ENCODE results near the gene GABRG3. TPM values are rescaled to one million over a fixed set of nuclear protein-coding genes. Genes with fewer than 3 reads are reported as not detected.

The GABRG3 gene
- total RNA-seq, 1 experiment from 2014 or later, result not detected

DNA sequence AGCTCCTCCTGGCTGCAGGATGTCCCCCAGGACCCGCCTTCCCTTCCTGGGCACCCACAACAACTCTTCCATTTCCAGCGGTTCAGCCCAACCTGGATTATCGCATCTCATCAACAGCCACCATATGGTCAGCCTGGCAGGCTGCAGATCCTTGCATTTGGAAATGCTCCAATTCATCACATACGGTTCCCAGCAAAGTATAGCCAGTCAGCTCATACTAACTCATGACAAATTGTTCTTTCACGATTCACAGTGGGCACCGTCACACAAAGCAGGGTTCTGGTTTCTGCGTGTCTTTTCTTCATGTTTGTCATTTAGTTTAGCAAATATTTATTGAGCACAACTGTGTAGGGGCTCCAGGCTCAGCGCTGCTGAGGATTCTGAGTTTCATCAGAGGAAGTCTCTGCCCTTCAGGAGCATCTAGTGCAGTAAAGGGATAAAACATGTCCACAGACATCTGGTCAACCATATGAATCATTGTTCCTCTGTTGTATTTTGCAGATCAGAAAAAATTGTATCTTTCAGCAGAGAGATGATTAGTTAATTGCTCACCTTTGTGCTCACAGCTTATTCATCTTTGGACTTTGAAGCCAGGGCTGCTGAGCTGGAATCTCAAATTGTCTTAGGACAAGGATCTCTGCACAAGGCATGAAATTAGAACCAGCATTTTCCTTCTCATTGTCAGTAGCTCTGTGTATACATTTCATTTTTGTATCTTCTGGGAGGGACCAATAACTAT is 125.1 kb downstream of the GABRG3 start:
- DNase-seq (ENCODE audit: low read depth), result peak; percentile 5

DNA sequence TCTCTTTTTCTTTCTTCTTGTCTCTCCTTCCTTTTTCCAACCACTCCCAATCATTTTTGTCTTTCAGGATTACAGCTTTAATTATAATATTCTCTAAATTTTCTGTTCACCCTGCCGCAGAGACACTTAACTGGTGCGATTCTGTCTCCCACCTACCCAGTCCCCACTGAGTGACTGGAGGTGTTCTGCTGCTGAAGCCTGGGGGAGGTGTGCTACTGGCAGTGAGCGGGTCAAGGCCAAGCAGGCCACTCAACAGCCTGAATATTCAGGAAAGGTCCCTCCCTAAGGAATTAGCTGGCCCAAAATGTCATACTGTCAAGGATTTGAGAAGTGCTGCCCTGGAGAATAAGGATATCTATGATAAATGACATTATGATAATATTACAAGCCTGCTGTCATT is 126.5 kb downstream of the GABRG3 start:
- no peak for DNase-seq (ENCODE audit: low read depth)

DNA sequence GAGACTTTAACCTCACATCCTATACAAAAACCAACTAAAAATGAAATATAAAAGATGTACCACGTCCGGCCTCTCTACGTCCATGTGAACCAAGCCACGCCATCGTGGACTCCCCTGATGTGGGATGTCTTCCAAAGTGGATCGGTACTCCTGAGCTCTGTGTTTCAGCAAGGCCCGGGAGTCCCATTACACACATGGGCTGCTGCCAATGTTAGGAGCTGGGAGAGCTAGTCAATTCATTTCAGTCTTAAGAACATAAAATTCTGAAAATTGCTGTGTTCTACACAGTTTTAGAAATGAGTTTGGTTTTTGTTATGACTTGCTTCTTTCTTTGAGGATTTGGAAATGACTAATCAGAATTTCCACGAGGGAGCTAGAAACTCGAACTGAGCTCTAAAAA is 131.0 kb downstream of the GABRG3 start:
- no peak for DNase-seq (ENCODE audit: low read depth)

DNA sequence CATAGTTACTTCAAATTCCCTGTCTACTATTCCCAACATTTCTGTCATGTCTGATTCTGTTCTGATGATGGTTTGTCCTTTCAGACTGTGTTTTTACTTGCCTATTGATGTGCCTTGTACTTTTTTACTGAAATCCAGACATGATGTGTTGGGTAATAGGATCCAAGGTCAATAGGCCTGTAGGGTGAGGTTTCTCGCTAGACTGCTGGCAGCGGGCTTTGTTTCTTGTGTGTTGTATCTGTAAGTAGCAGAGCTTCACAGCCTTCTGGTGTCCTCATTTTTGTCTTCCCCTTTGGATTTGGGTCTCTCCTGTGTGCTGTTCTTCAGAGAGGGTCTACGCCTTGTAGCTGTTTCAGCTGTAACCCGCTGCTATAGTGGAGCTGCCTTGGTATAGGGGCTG is 140.3 kb downstream of the GABRG3 start:
- DNase-seq (ENCODE audit: low read depth), result no peak

DNA sequence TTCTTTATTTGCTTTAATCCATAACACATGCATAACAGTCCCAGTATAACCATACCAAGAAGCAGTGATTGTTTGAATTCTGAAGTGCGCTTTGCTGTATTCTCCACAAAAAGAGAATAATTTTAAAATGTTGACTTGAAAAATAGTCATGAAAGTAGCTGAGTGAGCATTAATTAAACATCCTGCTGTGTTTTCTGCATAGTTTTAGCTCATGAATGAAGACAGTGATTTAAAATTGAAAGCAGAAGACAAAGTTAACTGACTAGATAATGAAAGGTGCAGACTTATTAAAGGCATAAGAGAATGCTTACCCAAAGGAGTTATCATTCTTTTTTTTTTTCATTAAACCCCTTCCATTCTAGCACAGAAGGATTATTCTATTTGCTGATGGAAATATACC is 143.5 kb downstream of the GABRG3 start:
- no peak for DNase-seq (ENCODE audit: low read depth)

DNA sequence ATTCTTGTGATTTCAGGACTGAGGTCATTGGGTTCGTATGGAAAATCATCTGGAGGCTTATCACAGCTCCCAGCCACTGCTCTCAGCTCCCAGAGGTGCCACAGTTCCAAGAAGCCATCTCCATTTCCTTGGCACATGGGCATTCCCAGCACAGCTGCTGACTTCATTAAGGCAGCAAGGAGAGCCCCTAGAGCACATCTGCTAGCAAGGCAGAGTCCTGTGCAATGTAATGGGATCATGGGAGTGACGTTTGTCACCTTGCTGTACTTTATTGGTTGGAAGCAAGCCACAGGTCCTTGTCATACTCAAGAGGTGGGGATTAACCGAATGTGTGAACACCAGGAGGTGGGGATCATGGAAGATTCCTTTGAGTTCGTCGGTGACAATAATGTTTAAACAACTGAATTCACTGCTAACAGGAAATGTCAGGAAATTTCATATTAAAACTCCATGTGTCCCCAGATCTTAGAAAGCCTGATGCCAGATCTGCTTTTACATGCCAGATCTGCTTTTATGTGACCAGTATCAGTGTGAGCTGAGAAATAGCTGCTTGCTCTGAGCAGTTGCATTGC is 148.8 kb downstream of the GABRG3 start:
- DNase-seq (ENCODE audit: low read depth), result no peak

DNA sequence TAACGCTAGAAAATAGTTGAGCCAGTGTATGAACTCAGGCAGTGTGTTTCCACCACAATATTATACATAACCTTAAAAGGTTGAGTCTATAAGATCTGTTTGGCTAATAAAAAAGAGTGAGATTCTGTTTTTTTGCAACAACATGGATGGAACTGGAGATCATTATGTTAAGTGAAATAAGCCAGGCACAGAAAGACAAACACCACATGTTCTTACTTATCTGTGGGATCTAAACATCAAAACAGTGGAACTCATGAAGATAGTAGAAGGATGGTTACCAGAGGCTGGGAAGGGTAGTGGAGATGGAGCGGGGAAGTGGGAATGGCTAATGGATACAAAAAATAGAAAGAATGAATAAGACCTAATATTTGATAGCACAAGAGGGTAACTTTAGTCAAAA is 150.7 kb downstream of the GABRG3 start:
- no peak for DNase-seq (ENCODE audit: low read depth)

DNA sequence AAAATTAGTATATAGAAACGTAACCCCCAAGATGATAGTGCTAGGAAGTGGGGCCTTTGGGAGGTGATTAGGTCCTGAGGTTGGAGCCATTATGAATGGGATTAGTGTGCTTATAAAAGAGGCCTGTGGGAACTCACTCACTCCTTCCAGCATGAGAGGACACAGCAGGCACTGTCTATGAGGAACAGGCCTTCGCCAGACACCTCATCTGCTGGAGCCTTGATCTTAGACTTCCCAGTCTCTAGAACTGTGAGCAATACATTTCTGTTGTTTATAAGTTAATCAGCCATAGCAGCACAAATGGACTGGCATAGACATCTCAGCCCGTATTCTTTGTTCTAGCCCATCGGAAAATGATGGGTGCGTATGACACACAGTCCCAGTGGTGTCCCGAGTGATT is 152.3 kb downstream of the GABRG3 start:
- DNase-seq (ENCODE audit: low read depth), result no peak

DNA sequence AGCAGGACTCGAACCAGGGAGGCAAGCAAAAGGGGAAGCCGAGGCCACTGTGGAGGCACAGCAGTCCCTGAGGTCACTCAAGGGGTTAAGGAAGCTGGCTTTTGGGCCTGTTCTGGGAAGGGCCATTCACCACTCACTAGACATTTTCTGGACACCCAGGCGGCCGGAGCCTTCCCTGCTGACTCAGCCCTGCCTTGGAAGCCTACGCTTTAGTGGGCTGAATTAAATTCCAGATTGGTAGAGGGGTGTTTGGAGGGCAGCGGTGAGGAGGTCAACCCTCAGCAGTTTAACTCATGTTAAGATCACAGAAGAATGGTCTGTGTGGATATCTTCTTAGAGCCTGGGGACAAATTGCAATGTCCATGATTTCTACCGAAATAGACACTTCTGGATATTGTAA is 152.8 kb downstream of the GABRG3 start:
- DNase-seq (ENCODE audit: low read depth), result peak; percentile 3

DNA sequence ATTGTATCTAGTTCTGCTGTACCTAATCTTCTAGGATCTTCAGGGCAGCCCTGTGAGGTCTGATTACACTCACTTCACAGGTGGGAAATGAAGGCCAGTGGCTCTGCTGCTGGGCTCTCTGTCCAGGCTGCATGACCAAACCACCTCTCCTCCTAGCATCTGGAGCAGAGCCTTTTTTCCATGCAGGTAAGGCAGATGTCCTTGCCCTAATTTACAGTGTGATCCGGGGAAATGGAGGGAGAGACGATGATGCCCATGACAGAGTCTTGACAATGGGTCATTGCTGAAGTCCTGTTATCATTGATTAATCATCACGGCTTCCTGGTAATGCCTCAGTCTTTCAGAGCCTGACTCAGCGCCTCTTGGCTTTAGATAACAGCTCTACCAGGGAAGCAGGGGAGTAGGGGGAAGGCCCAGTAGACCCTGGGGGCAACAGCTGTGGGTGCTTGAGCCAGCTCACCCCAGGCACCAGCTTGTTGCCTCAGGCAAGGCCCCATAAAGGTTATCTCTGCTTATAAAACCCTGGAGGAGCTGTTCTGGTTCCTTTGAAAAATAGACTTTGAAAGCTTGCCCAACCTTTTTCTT is 153.4 kb downstream of the GABRG3 start:
- peak; percentile 6 for DNase-seq (ENCODE audit: low read depth)

DNA sequence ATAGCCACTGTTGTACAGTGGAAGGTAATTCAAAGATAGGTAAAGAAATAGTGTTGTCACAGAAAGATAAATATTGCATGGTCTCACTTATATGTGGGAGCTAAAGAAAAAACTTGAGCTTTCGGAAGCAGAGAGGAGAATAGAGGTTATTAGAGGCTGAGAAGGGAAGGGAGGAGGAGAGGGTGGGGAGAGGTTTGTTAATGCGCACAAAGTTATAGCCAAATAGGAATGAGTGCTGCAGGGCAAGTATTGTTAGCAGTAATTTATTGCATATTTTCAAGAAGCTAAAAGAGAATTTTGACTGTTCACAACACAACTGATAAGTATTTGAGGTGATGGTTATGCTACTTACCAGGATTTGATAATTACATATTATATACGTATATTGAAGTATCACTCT is 154.2 kb downstream of the GABRG3 start:
- DNase-seq (ENCODE audit: low read depth), result no peak

DNA sequence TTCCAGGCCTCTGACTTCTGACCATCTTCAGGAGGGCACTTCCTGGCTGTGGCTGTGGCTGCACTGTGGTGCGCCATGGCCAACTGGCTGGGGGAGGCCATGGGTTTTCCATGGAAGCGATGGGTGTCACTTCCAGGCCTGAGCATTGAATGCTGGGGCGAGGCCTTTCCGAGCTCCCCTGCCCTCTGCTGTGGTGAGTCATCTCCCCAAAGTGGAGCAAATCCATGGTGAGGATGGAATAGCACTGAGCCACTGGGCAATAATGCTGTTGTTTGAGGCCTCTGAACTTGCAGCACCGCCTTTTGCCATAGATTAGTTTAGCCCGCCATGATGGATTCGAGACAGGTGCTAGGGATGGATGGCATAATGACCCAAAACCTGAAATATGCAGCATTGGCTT is 155.5 kb downstream of the GABRG3 start:
- DNase-seq (ENCODE audit: low read depth), result no peak

DNA sequence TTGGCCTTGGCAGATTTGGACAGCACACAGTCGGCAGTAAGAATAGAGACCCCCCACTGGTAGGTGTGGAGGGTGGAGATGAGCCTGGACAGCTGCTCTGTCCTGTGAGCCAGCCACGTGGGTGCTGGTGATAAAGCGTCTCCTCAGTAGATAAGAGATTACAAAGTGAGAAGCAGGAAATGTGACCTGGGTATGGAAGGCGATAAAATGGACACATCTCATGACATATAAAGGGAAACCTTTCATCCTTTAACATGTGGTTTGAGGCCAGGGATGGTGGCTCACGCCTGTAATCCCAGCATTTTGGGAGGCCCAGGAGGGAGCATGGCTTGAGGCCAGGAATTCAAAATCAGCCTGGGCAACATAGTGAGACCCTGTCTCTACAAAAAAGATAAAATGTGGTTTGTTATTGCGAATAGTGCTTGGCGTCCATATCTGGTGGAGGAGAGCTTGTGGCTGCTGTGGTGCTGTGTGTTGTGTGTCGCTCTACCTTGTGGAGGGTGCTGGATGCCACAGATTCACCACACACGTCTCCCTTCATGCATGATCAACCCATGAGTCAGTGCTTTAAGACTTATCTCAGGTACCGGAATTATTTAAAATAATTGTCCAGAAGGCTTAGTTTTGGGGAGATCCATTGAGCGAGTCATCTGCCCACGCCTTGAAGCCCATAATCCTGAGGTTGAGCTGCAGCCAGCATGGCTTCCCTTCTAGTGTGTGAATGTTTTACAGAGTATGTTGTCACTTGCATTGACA is 157.0 kb downstream of the GABRG3 start:
- no peak for DNase-seq (ENCODE audit: low read depth)

DNA sequence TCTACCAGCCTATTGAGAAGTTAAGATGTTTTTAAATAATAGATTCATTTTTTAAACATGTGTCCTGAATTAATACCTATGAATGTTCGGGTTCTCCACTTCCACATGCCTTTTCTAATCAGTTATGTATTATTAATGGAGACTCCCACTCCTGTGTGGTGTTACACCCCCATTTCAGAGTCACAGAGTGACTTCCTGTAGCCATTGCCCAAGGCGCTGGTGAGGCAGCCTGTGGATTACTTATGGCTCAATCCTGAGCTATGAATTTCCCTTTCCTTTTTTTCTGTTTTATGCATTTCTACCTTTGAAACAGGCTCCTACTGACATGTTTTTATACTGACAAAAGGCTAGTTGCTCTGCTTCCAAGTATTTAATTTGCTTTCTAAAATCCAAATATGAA is 162.3 kb downstream of the GABRG3 start:
- no peak for DNase-seq (ENCODE audit: low read depth)

DNA sequence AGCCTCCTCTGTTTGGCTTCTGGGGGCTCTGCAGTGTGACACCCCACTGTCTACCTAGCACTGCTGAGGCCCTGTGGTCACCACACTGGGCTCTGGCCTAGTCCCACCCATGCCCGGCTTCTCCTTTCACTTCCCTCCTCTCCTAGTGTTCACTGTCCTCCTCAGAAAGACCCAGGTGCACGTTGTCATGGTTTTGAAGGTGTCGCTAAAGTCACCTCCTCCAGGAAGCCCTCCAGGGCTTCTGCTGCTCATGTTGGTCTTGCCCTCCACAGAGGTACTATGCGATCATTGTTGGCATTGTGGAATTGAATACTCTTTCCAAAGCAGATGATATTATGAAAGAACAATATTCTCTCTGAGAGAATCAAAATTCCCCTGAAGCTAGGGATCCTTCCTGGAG is 163.5 kb downstream of the GABRG3 start:
- DNase-seq (ENCODE audit: low read depth), result no peak

DNA sequence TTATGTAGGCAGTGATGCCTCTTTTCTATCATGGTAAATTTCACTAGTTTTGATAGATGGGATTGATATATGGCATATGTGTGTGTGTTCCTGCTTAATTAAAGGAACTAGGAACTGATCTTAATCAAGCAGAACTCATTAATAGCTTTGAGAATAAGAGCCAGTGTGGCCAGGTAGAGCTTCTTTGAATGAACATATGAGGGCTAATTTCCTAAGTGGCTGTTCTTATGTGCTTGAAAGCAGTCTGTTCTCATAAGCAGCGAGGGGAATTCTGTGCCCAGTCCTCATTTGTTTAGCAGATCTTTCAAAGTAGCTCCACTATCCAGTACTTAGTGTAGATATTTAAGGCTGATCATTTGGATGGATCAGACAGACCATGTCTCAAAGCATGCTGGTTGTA is 164.2 kb downstream of the GABRG3 start:
- DNase-seq (ENCODE audit: low read depth), result no peak

DNA sequence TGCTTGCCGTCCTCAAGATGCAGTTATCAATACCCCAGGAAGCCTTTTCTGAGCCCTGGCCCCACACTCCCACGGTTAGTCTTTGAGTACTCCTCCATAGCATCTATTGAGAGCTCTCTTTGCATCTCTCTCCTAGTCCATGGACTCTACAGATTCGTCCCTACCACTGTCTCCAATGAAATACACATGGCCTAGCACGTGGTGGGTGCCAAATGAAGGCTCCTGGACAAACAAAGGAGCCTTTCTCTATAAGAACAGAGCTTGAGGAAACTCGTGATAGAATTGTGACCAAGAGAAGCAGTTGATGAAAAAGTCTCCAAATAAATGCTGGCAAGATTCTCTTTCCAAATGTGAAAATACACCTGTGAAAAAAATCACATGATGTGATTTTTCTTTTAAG is 166.1 kb downstream of the GABRG3 start:
- no peak for DNase-seq (ENCODE audit: low read depth)

DNA sequence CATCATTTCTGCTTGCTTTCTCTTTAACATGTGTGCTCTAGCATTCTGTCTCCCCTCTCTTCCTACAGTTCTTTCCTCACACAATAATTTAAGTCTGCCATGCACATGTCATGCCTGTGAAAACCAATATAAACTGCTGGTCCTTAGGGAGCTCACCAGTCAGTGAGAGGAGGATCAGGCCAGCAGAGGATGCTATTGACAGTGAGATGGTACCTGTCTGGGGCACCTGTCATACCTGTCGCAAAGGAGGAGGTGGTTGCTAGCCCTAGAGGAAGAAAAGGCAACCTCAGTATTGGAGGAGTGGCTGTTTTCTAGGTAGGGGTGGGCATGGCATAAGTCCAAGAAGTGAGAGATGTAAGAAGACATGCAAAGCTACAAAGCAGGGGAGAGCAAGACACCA is 194.6 kb downstream of the GABRG3 start:
- DNase-seq (ENCODE audit: low read depth), result no peak

DNA sequence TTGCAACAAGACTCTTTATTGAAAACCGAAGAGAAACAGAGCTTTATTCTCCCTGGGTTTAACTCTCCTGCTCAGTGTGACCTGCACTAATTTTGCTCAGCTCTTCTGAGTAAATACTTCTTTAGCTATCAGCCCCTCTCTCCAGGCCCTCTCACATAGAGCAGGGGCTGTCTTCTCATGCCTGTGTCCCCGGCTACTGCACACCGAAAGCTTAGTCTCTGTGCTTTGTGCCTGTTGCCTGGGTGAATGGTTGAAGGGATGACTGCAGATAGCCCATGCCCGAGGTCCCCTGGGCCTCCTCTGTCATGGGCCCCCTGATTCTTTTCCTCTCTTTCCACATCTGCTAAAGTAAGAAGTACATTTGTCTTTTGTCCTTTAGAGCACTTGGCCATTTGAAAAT is 195.9 kb downstream of the GABRG3 start:
- DNase-seq (ENCODE audit: low read depth), result no peak

DNA sequence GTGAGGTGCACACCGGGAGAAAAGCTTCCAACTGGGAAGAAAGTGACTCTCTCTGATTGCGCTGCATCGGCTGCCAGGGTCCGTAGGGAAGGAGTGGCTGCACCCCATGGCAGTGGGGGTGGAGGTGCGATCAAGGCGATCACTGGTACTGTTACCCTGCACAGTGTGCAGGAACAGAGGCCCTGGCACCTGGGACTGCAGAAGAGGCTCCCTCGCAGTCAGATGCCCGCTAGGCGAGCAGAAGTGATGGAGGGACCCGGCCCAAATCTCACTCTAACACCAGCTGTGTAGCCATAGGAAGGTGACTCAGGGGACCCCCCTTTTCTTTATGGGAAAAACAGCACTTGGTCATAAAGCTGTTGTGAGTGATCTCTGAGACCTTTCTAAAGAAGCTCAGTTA is 196.8 kb downstream of the GABRG3 start:
- DNase-seq (ENCODE audit: low read depth), result no peak

DNA sequence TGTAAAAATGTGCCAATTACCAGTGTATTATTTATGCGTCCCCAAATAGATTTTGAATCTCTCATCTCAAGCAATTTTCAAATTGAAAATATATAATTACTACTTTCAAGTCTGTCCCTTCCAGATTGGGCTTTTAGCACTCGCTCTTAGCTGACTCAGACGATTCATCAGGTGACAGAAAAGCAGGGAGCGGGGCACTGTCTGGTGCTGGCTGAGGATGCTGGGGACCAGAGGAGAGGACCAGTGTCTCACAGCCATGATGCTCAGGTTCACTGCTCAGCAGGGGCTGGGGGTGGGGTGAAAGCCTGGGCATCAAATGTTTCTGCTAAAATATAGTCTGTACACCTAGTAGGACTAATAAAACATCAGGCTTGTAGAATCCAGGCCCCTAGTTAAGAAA is 199.9 kb downstream of the GABRG3 start:
- DNase-seq (ENCODE audit: low read depth), result no peak

DNA sequence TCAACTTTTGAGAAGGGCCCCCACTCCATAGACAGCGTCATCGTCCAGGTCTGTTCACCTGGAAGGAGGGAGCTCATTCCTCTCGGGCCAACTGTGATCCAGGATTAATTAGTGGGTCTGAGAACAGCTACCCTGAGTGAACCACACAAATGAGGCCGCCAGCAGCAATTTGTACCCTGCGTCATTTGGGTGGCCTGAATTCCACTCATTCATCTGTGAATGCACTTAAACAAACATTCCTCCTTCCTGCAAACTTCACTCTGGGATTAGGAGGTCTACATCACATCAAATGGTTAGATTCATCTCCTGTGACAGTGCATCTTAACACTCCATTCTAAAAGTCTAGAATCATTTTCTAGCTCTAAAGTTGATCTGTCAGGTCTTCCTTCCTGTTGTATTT is 201.8 kb downstream of the GABRG3 start:
- no peak for DNase-seq (ENCODE audit: low read depth)

Measured in RPMI7951 (cell line).